Retinal pigment epithelial cell (primary cell): ENCODE results near the gene ODF2L.

ENCODE experiments used
- DNase-seq: peaks from one replicate; pipeline ENCODE4 v3.0.0-alpha.2; 2010; ENCODE audit warnings: low read depth
- H3K4me3 ChIP-seq: 2 replicates; pipeline ENCODE4 v1.5.1; 2011; ENCODE audit warnings: mild to moderate bottlenecking, low read length, control low read depth, moderate library complexity
- CTCF ChIP-seq: conservative IDR thresholded peaks from 2 replicates; pipeline ENCODE4 v1.5.1; 2011; ENCODE audit warnings: low read depth, low read length, control low read depth, inconsistent platforms

Gene ODF2L

GRCh38 chr1:86430376-86430775 is 34.3 kb upstream of the ODF2L start:
- no peak overlapping the region for H3K4me3 ChIP-seq
- no peak for TF ChIP-seq CTCF
- DNase-seq: no peak

GRCh38 chr1:86429835-86430234 is 33.7 kb upstream of the ODF2L start:
- H3K4me3 ChIP-seq: no peak overlapping the region
- DNase-seq: peak; percentile 75
- TF ChIP-seq CTCF: no peak

- TF ChIP-seq CTCF: no peak
- DNase-seq: no peak
- no peak overlapping the region for H3K4me3 ChIP-seq
Observed at GRCh38 chr1:86429122-86429725, 33.1 kb upstream of the ODF2L start.

GRCh38 chr1:86423873-86424272 is 27.8 kb upstream of the ODF2L start, which contains the start of gene CLCA2:
TSS of gene CLCA2 (plus strand) at chr1:86424171. CDS start at chr1:86424248, 77 bp downstream.
- no peak for TF ChIP-seq CTCF
- H3K4me3 ChIP-seq: no peak within 1 kb of the TSS
- no peak for DNase-seq

- no peak for TF ChIP-seq CTCF
- H3K4me3 ChIP-seq: no peak overlapping the region
- no peak for DNase-seq
Observed at GRCh38 chr1:86423473-86423872, 27.4 kb upstream of the ODF2L start.

GRCh38 chr1:86421601-86422280 is 25.6 kb upstream of the ODF2L start:
- no peak overlapping the region for H3K4me3 ChIP-seq
- TF ChIP-seq CTCF: no peak
- DNase-seq: no peak
